CD4-positive, alpha-beta memory T cell (primary cell): Measurements from ENCODE around the gene BICRA. TPM values are rescaled to one million over a fixed set of nuclear protein-coding genes. Genes with fewer than 3 reads are reported as not detected.

Experiments used
- CTCF ChIA-PET: fragments of 350-600 bp; sonication (Branson Sonifier 250); formaldehyde crosslinking; loops from one replicate; lab custom pipeline; 2021; ENCODE audit warnings: inconsistent platforms; ENCODE audit not compliant: partially characterized antibody; lab: Charles Lee
- POLR2A ChIA-PET: fragments of 350-600 bp; sonication (Branson Sonifier 250); formaldehyde crosslinking; loops from one replicate; lab custom pipeline; 2021; ENCODE audit not compliant: partially characterized antibody; lab: Charles Lee
- DNase-seq, 5 donors: peaks; one replicate each; pipeline versions ENCODE4 v3.0.0 to v3.0.0-alpha.2; 2020 to 2022; ENCODE audit warnings: mixed read lengths in 1 of 5
- H3K27ac ChIP-seq: one replicate; pipeline ENCODE4 v1.7.0; 2013; ENCODE audit warnings: low read depth, low read length
- H3K27me3 ChIP-seq: 2 replicates; pipeline ENCODE4 v1.7.0; 2013; ENCODE audit warnings: mild to moderate bottlenecking, low read length, moderate library complexity; ENCODE audit not compliant: insufficient read depth
- H3K36me3 ChIP-seq: 2 replicates; pipeline ENCODE4 v1.7.0; 2013; ENCODE audit warnings: mild to moderate bottlenecking, low read length, moderate library complexity; ENCODE audit not compliant: insufficient read depth
- H3K4me1 ChIP-seq: 2 replicates; pipeline ENCODE4 v1.7.0; 2013; ENCODE audit warnings: mild to moderate bottlenecking, low read length, moderate library complexity; ENCODE audit not compliant: insufficient read depth
- H3K4me3 ChIP-seq, 2 donors: one replicate each; pipeline ENCODE4 v1.7.0; 2013; ENCODE audit warnings: low read length in 2 of 2, mild to moderate bottlenecking in 1 of 2
- H3K9me3 ChIP-seq, 2 donors: one replicate each; pipeline ENCODE4 v1.7.0; 2013; ENCODE audit warnings: low read length in 2 of 2, control low read depth in 1 of 2; ENCODE audit not compliant: control insufficient read depth in 1 of 2
- H3K27ac Mint-ChIP-seq, 7 donors: one replicate each; pipeline ENCODE4 v1.8.0; 2020 to 2021; ENCODE audit warnings: mixed read lengths in 7 of 7, mild to moderate bottlenecking in 6 of 7, inconsistent platforms in 3 of 7, moderate library complexity in 3 of 7
- H3K27me3 Mint-ChIP-seq, 2 donors: one replicate each; pipeline ENCODE4 v1.8.0; 2020 to 2021; ENCODE audit warnings: mixed read lengths in 2 of 2
- H3K36me3 Mint-ChIP-seq, 2 donors: one replicate each; pipeline ENCODE4 v1.8.0; 2020 to 2021; ENCODE audit warnings: mixed read lengths in 2 of 2, inconsistent platforms in 1 of 2, mild to moderate bottlenecking in 1 of 2
- H3K4me1 Mint-ChIP-seq, 4 donors: one replicate each; pipeline ENCODE4 v1.8.0; 2020 to 2021; ENCODE audit warnings: mixed read lengths in 4 of 4, mild to moderate bottlenecking in 1 of 4
- H3K4me3 Mint-ChIP-seq, 8 donors: one replicate each; pipeline ENCODE4 v1.8.0; 2020 to 2021; ENCODE audit warnings: mixed read lengths in 8 of 8, mild to moderate bottlenecking in 7 of 8, moderate library complexity in 6 of 8, inconsistent platforms in 3 of 8
- H3K9me3 Mint-ChIP-seq, 8 donors: one replicate each; pipeline ENCODE4 v1.8.0; 2020 to 2021; ENCODE audit warnings: mixed read lengths in 8 of 8, mild to moderate bottlenecking in 5 of 8, inconsistent platforms in 3 of 8, moderate library complexity in 1 of 8
- intact Hi-C: fragments of 100-400 bp; cut with micrococcal nuclease; formaldehyde crosslinking; loops from one replicate; pipeline ENCODE4 v1.15.1; 2023
- polyA plus RNA-seq, 2 donors: library from polyadenylated mRNA; unstranded; fragments of 300-500 nt; fragmentation: Illumina TruSeq; gene quantifications; one replicate each; pipeline ENCODE4 v1.2.3, GENCODE V29; 2021
- total RNA-seq, 2 experiments: library from RNA; stranded (reverse); gene quantifications; one replicate each; pipeline ENCODE4 v1.2.3, GENCODE V29; 2021

BICRA gene
- total and polyA plus RNA-seq, 4 experiments from 2014 or later: 2.3 to 32.9 (median 31.7) TPM; not detected in 1

DNA sequence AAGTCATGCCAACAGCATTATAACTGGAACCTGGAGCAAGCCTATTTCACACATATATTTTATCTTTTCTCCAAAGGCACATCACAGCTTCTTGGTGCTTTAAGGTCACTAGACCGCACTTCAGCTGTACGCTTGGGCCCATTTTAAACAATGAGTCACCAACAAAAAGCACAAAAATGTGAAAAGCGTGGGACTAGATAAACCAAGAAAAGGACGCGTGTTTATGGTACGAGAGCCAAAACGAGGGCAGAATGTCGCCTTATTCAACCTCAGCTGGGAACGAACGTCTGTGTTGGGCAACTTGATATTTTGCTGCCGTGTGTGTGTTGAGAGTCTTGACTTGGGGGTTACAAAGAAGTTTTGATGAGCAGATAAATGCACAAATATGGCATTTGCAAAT is 95.1 kb downstream of the BICRA start:
- Histone ChIP-seq H3K36me3 (peaks cover 11% of the 10 kb centered on the region), H3K27ac (no peak overlapping the region), H3K4me3 (no peak overlapping the region), H3K9me3 (no peaks in the 10 kb centered on the region), H3K27me3 (no peaks in the 10 kb centered on the region), H3K4me1 (no peaks in the 10 kb centered on the region)
- Mint-ChIP-seq H3K4me3 (no peak overlapping the region), H3K27me3 (peaks cover 0 to 7% of the 10 kb centered on the region in 2 donors), H3K36me3 (peaks cover 20 to 23% of the 10 kb centered on the region in 2 donors), H3K27ac (no peak overlapping the region), H3K4me1 (peaks cover 0 to 7% (median 3%) of the 10 kb centered on the region in 4 donors), H3K9me3 (no peaks in the 10 kb centered on the region)
- CTCF ChIA-PET: interaction anchor here (1.3 to 15.5 kb wide), 2 partner anchors 33 to 267 kb away, joined by 3 to 293 read pairs; no protein-coding TSS in a partner anchor
- DNase-seq: no peak
- POLR2A ChIA-PET: no interaction called here
- intact Hi-C loops: no loop called here

DNA sequence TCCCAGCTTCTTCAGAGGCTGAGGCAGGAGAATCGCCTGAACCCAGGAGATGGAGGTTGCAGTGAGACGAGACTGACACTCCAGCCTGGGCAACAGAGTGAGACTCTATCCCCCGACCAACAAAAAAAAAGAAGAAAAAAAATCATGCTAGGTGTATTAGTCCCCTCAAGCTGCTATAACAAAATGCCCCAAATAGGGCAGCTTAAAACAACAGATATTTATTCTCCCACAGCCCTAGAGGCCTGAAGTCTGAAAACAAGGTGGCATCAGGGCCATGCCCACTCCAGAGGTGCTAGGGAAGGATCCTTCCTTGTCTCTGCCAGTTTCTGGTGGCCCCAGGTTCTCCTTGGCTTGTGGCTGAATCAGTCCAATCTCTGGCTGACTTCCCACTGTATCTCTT is 95.7 kb downstream of the BICRA start:
- H3K9me3 ChIP-seq: no peaks in the 10 kb centered on the region
- no peak for DNase-seq
- H3K36me3 ChIP-seq: peaks cover 6% of the 10 kb centered on the region
- Mint-ChIP-seq H3K27me3 (peaks cover 0 to 7% of the 10 kb centered on the region in 2 donors), H3K27ac (no peak overlapping the region), H3K36me3 (peaks cover 19 to 23% of the 10 kb centered on the region in 2 donors), H3K4me3 (no peak overlapping the region), H3K4me1 (peaks cover 0 to 7% (median 3%) of the 10 kb centered on the region in 4 donors), H3K9me3 (no peaks in the 10 kb centered on the region)
- no peak overlapping the region for H3K4me3 ChIP-seq
- no peaks in the 10 kb centered on the region for H3K4me1 ChIP-seq
- intact Hi-C loops: no loop called here
- H3K27me3 ChIP-seq: no peaks in the 10 kb centered on the region
- H3K27ac ChIP-seq: no peak overlapping the region
- CTCF ChIA-PET: interaction anchor here (0.8 to 15.5 kb wide), 3 partner anchors 33 to 268 kb away, joined by 3 to 293 read pairs (median 3); no protein-coding TSS in a partner anchor
- POLR2A ChIA-PET: no interaction called here

GRCh38 chr19:47707135-47707925 is 98.4 kb downstream of the BICRA start:
- Histone ChIP-seq H3K27ac (no peak overlapping the region), H3K27me3 (no peaks in the 10 kb centered on the region), H3K36me3 (no peaks in the 10 kb centered on the region), H3K9me3 (no peaks in the 10 kb centered on the region), H3K4me3 (no peak overlapping the region), H3K4me1 (no peaks in the 10 kb centered on the region)
- Mint-ChIP-seq H3K36me3 (peaks cover 10 to 12% of the 10 kb centered on the region in 2 donors), H3K9me3 (no peaks in the 10 kb centered on the region), H3K27me3 (peaks cover 6 to 15% of the 10 kb centered on the region in 2 donors), H3K4me3 (no peak overlapping the region), H3K4me1 (peaks cover 0 to 7% (median 3%) of the 10 kb centered on the region in 4 donors), H3K27ac (peak overlapping the region in 2 of 7 donors; percentile 24 to 27)
- POLR2A ChIA-PET: interaction anchor here (0.6 to 2.2 kb wide), 8 partner anchors 97 to 272 kb away, joined by 3 to 10 read pairs (median 3); partner anchors contain the start of gene KPTN
- intact Hi-C loops: loop anchor here (1.0 kb wide), 1 partner anchor 271 kb away; no protein-coding TSS in a partner anchor
- peak; percentile 62 to 70 (median 68) for DNase-seq
- CTCF ChIA-PET: interaction anchor here (0.5 to 15.5 kb wide), 22 partner anchors 9 to 429 kb away, joined by 3 to 293 read pairs (median 4); partner anchors contain the start of genes KPTN and NAPA

DNA sequence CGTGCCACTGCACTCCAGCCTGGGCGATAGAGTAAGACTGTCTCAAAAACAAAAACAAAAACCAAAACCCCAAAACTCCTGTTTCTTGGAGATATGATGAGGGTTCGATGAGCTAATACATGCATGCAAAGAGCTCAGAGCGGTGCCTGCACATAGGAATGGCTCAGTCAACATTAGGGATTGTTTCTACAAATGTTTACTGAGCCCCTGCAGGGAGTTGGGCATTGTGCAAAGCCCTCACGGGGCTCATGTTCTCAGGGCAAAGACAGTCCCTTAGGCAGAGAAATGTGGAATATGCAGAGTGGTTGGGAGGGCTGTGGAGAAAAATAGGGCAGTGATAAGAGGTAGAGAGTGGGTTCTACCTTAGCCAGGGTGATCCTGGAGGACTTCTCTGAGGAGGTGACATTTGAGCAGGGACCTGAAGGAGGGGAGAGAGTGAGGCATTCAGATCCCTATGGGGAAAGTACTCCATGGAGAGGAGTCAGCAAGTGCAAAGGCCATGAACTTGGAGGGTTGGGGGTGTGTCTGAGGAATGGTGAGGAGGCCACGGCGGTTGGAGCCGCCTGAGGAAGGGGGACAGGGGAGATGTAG is 102.8 kb downstream of the BICRA start:
- peaks cover 26 to 36% of the 10 kb centered on the region in 2 donors for H3K27me3 Mint-ChIP-seq
- peaks cover 4% of the 10 kb centered on the region for H3K4me1 ChIP-seq
- no peak for DNase-seq
- peaks cover 2 to 7% (median 4%) of the 10 kb centered on the region in 4 donors for H3K4me1 Mint-ChIP-seq
- H3K27ac Mint-ChIP-seq: peak overlapping the region in 2 of 7 donors; percentile 16 to 41
- intact Hi-C loops: no loop called here
- peaks cover 0 to 4% of the 10 kb centered on the region in 2 donors for H3K36me3 Mint-ChIP-seq
- H3K4me3 ChIP-seq: no peak overlapping the region
- no peak overlapping the region for H3K4me3 Mint-ChIP-seq
- no peak overlapping the region for H3K27ac ChIP-seq
- H3K36me3 ChIP-seq: no peaks in the 10 kb centered on the region
- ChIA-PET CTCF (interaction anchor here (1.3 to 15.5 kb wide), 6 partner anchors 12 to 321 kb away, joined by 3 to 293 read pairs (median 13); partner anchors contain the start of gene NOP53), POLR2A (no interaction called here)
- no peaks in the 10 kb centered on the region for H3K27me3 ChIP-seq
- peaks cover 0 to 17% (median 5%) of the 10 kb centered on the region in 8 donors for H3K9me3 Mint-ChIP-seq
- H3K9me3 ChIP-seq: no peaks in the 10 kb centered on the region

- POLR2A ChIA-PET: no interaction called here
- Mint-ChIP-seq H3K4me3 (peak within 1 kb of the TSS in 3 of 8 donors; percentile 6 to 61 (median 43)), H3K4me1 (peaks cover 0 to 3% (median 2%) of the 10 kb centered on the region in 4 donors), H3K9me3 (peaks cover 0 to 17% (median 5%) of the 10 kb centered on the region in 8 donors), H3K27me3 (peaks cover 28 to 31% of the 10 kb centered on the region in 2 donors), H3K36me3 (peaks cover 0 to 4% of the 10 kb centered on the region in 2 donors), H3K27ac (no peak within 1 kb of the TSS)
- intact Hi-C loops: loop anchor here (1.0 kb wide), 1 partner anchor 30 kb away; no protein-coding TSS in a partner anchor
- H3K4me3 ChIP-seq: no peak within 1 kb of the TSS
- DNase-seq: peak in 4 of 5 donors; percentile 11 to 34 (median 21)
- no peaks in the 10 kb centered on the region for H3K9me3 ChIP-seq
- H3K27ac ChIP-seq: no peak within 1 kb of the TSS
- CTCF ChIA-PET: interaction anchor here (0.6 to 15.5 kb wide), 14 partner anchors 10 to 1688 kb away, joined by 3 to 293 read pairs (median 4); partner anchors contain the start of gene NOP53
- H3K4me1 ChIP-seq: peaks cover 4% of the 10 kb centered on the region
- no peaks in the 10 kb centered on the region for H3K27me3 ChIP-seq
- no peaks in the 10 kb centered on the region for H3K36me3 ChIP-seq
Measured at GRCh38 chr19:47713046-47714021, 104.4 kb downstream of the BICRA start, which contains the start of gene EHD2. TSS of gene EHD2 (plus strand) at chr19:47713422. CDS start at chr19:47716613, 3,191 bp downstream.

GRCh38 chr19:47714339-47714738 is 105.4 kb downstream of the BICRA start:
- Mint-ChIP-seq H3K27me3 (peaks cover 28 to 33% of the 10 kb centered on the region in 2 donors), H3K36me3 (peaks cover 0 to 4% of the 10 kb centered on the region in 2 donors), H3K4me1 (peaks cover 0 to 3% (median 2%) of the 10 kb centered on the region in 4 donors), H3K9me3 (peaks cover 0 to 17% (median 5%) of the 10 kb centered on the region in 8 donors), H3K27ac (no peak overlapping the region), H3K4me3 (peak overlapping the region in 1 of 8 donors; percentile 61)
- ChIA-PET CTCF (interaction anchor here (1.3 to 15.5 kb wide), 4 partner anchors 9 to 287 kb away, joined by 3 to 293 read pairs (median 24); partner anchors contain the start of gene NOP53), POLR2A (no interaction called here)
- H3K4me1 ChIP-seq: peaks cover 4% of the 10 kb centered on the region
- intact Hi-C loops: no loop called here
- H3K9me3 ChIP-seq: no peaks in the 10 kb centered on the region
- no peaks in the 10 kb centered on the region for H3K36me3 ChIP-seq
- H3K27ac ChIP-seq: no peak overlapping the region
- H3K27me3 ChIP-seq: no peaks in the 10 kb centered on the region
- no peak for DNase-seq
- no peak overlapping the region for H3K4me3 ChIP-seq
